HT1080 (cell line): ENCODE results near the gene S100A2. TPM values are rescaled to one million over a fixed set of nuclear protein-coding genes. Genes with fewer than 3 reads are reported as not detected.

Experiments used
- DNase-seq: peaks from one replicate; pipeline ENCODE4 v3.0.0-alpha.2; 2015; ENCODE audit warnings: low read depth
- total RNA-seq: library from RNA; depleted of rRNA; stranded (reverse); fragments of >200 nt; shearing (Covaris generic); gene quantifications from 2 replicates; pipeline ENCODE4 v1.2.3, GENCODE V29; 2014

Gene S100A2
- total RNA-seq, 1 experiment from 2014 or later: 79.0 TPM

- DNase-seq: no peak
Observed at GRCh38 chr1:153546796-153547559, 18.7 kb downstream of the S100A2 start.

- no peak for DNase-seq
Observed at GRCh38 chr1:153546371-153546770, 19.3 kb downstream of the S100A2 start.

- DNase-seq: peak; percentile 97
Observed at GRCh38 chr1:153545067-153546055, 20.3 kb downstream of the S100A2 start, which contains the start of gene S100A4. TSS of gene S100A4 (minus strand) at chr1:153545806. CDS start at chr1:153544794, 1,012 bp downstream.

- no peak for DNase-seq
Observed at GRCh38 chr1:153544453-153545066, 21.1 kb downstream of the S100A2 start.

GRCh38 chr1:153543736-153544135, 21.9 kb downstream of the S100A2 start:
- no peak for DNase-seq

- no peak for DNase-seq
Observed at GRCh38 chr1:153542956-153543711, 22.5 kb downstream of the S100A2 start.

- DNase-seq: no peak
Observed at GRCh38 chr1:153541641-153542590, 23.7 kb downstream of the S100A2 start.

GRCh38 chr1:153540394-153541361, 25.0 kb downstream of the S100A2 start, which contains the start of gene S100A5:
TSS of gene S100A5 (minus strand) at chr1:153540934. CDS start at chr1:153540191, 743 bp downstream.
- DNase-seq: peak; percentile 91

GRCh38 chr1:153539395-153540093, 26.1 kb downstream of the S100A2 start:
- no peak for DNase-seq

GRCh38 chr1:153538315-153538821, 27.3 kb downstream of the S100A2 start:
- DNase-seq: peak; percentile 39

- DNase-seq: no peak
Observed at GRCh38 chr1:153537376-153537730, 28.3 kb downstream of the S100A2 start.

- DNase-seq: peak; percentile 40
Observed at GRCh38 chr1:153536671-153537375, 28.8 kb downstream of the S100A2 start.

GRCh38 chr1:153536012-153536670, 29.5 kb downstream of the S100A2 start:
- DNase-seq: peak; percentile 96

- DNase-seq: peak; percentile 62
Observed at GRCh38 chr1:153535242-153536011, 30.2 kb downstream of the S100A2 start, which contains the start of gene S100A6. TSS of gene S100A6 (minus strand) at chr1:153535991. CDS start at chr1:153535339, 652 bp downstream.

GRCh38 chr1:153534925-153535241, 30.8 kb downstream of the S100A2 start:
- no peak for DNase-seq
